Left colon (tissue), 2 donors: ENCODE results near the gene TP63. TPM values are rescaled to one million over a fixed set of nuclear protein-coding genes. Genes with fewer than 3 reads are reported as not detected.
"Not testable (repeated sequence)": the region's sequence is repeated elsewhere in the genome, so short reads cannot be mapped to it uniquely, and the experiment has no call there.

Experiments used
- ATAC-seq: fragments of 200-7000 bp; cut with Tn5 transposase; one replicate; pipeline ENCODE4 v1.9.1; 2020; ENCODE audit warnings: mild to moderate bottlenecking, moderate library complexity
- DNase-seq, 2 donors: peaks; one replicate each; pipeline ENCODE4 v3.0.0-alpha.2; 2020
- intact Hi-C, 2 donors: fragments of 100-400 bp; cut with DNase I in 1 of 2; cut with micrococcal nuclease in 1 of 2; formaldehyde crosslinking; loops; one replicate each; pipeline versions ENCODE4 v1.11.2 to v1.14.0; 2022; cut with DNase I, micrococcal nuclease
- total RNA-seq, 2 donors: library from RNA; stranded (reverse); fragmentation: NEBNext Ultra II Directional; extraction: Animal tissue kit (Norgen Biotek cat#: 25700); gene quantifications; one replicate each; pipeline ENCODE4 v1.2.1, GENCODE V29; 2021
- donor health status: DM: no; HTN: no; CAD: no.
- donor health status: DM: yes; HTN: yes; CAD: no.

Gene TP63
- total RNA-seq, 2 donors from 2014 or later: 0.11 TPM; not detected in 1

GRCh38 chr3:189750972-189751371 is 119.8 kb downstream of the TP63 start:
- ATAC-seq, intact Hi-C loops, DNase-seq: not testable (repeated sequence)

- intact Hi-C loops: no loop called here
- no peak for DNase-seq
- no peak for ATAC-seq
Observed at GRCh38 chr3:189754356-189754755, 123.2 kb downstream of the TP63 start.

GRCh38 chr3:189756582-189757078 is 125.4 kb downstream of the TP63 start:
- intact Hi-C loops: no loop called here
- ATAC-seq (no peak), DNase-seq (no peak)

GRCh38 chr3:189758186-189758585 is 127.0 kb downstream of the TP63 start:
- ATAC-seq (no peak), DNase-seq (no peak)
- intact Hi-C loops: no loop called here

GRCh38 chr3:189766416-189766815 is 135.2 kb downstream of the TP63 start:
- intact Hi-C loops: no loop called here
- ATAC-seq: no peak

GRCh38 chr3:189771842-189772450 is 140.8 kb downstream of the TP63 start:
- no peak for ATAC-seq
- intact Hi-C loops: no loop called here
- no peak for DNase-seq

More at GRCh38 chr3:189766416-189766815, 135.2 kb downstream of the TP63 start:
- no peak for DNase-seq

- no peak for DNase-seq
- intact Hi-C loops: no loop called here
- no peak for ATAC-seq
Observed at GRCh38 chr3:189772584-189772983, 141.4 kb downstream of the TP63 start.

- DNase-seq: no peak
Observed at GRCh38 chr3:189773056-189773455, 141.9 kb downstream of the TP63 start.

GRCh38 chr3:189776149-189776824 is 145.1 kb downstream of the TP63 start:
- no peak for ATAC-seq
- DNase-seq: no peak
- intact Hi-C loops: no loop called here

More at GRCh38 chr3:189773056-189773455, 141.9 kb downstream of the TP63 start:
- intact Hi-C loops: no loop called here
- peak; percentile 24 for ATAC-seq

GRCh38 chr3:189778340-189778950 is 147.3 kb downstream of the TP63 start:
- intact Hi-C loops: no loop called here
- no peak for ATAC-seq
- DNase-seq: no peak

- ATAC-seq (no peak), DNase-seq (no peak)
- intact Hi-C loops: no loop called here
Observed at GRCh38 chr3:189779166-189779565, 148.0 kb downstream of the TP63 start.

GRCh38 chr3:189780546-189781270 is 149.5 kb downstream of the TP63 start:
- ATAC-seq (no peak), DNase-seq (no peak)
- intact Hi-C loops: no loop called here

GRCh38 chr3:189781415-189781814 is 150.2 kb downstream of the TP63 start:
- ATAC-seq (peak; percentile 39), DNase-seq (peak in 1 of 2 donors; percentile 6)
- intact Hi-C loops: no loop called here

- intact Hi-C loops: no loop called here
- ATAC-seq (no peak), DNase-seq (no peak)
Observed at GRCh38 chr3:189786479-189787064, 155.4 kb downstream of the TP63 start.

- DNase-seq (no peak), ATAC-seq (no peak)
- intact Hi-C loops: no loop called here
Observed at GRCh38 chr3:189787191-189787590, 156.0 kb downstream of the TP63 start.

GRCh38 chr3:189787632-189788031 is 156.4 kb downstream of the TP63 start:
- intact Hi-C loops: no loop called here
- ATAC-seq (no peak), DNase-seq (no peak)

- intact Hi-C loops: no loop called here
- no peak for ATAC-seq
- DNase-seq: no peak
Observed at GRCh38 chr3:189789432-189789831, 158.2 kb downstream of the TP63 start.

- DNase-seq (no peak), ATAC-seq (peak; percentile 66)
- intact Hi-C loops: no loop called here
Observed at GRCh38 chr3:189790658-189791057, 159.5 kb downstream of the TP63 start.
